GM21390 (cell line): ENCODE results near the gene PEX16.
"Not testable (repeated sequence)": the region's sequence is repeated elsewhere in the genome, so short reads cannot be mapped to it uniquely, and the experiment has no call there.

Experiments
- ATAC-seq: cut with Tn5 transposase; IDR thresholded peaks from one replicate; pipeline ENCODE4 v1.9.1; 2021; ENCODE audit not compliant: unreplicated experiment

PEX16 gene

GRCh38 chr11:45918962-45919675, 1.4 kb upstream of the PEX16 start:
- no peak for ATAC-seq

- peak; percentile 38 for ATAC-seq
Observed at GRCh38 chr11:45918331-45918941, 759 bp upstream of the PEX16 start.

- ATAC-seq, result no peak
Observed at GRCh38 chr11:45917286-45917622, 423 bp downstream of the PEX16 start.

GRCh38 chr11:45915446-45915845, 2.2 kb downstream of the PEX16 start:
- no peak for ATAC-seq

DNA sequence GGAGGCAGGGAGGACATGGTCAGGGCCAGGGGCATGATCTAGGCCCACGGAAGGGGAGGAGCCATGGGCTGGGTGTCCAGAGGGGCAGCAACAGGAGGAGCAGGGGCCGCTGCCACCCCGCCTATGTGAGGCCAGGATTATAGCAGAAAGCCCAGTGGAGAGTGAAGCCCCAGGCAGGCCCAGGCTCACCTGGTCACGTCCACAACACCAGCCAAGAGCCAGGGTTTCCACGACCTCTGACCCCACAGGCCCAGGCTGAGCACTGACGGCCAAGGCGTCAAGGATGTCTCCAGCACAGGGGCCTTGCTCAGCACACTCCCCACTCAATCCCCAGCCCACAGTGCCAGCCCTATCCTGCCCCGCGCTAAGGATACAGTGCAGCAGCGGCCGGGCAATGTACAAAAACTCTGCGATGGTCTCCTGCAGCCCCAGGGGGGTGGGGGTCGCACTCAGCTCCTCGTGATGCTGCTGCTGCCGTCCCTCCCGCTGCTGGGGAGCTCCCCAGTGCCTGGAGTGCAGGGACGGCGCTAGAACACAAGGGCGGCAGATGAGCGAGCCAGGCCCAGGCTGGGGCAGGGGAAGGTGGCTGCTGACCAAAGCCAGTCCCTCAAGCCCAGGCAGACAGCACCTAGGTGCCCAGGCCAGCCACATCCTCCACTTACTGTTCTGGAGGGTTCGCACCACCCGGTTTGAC, 3.6 kb downstream of the PEX16 start:
- no peak for ATAC-seq

DNA sequence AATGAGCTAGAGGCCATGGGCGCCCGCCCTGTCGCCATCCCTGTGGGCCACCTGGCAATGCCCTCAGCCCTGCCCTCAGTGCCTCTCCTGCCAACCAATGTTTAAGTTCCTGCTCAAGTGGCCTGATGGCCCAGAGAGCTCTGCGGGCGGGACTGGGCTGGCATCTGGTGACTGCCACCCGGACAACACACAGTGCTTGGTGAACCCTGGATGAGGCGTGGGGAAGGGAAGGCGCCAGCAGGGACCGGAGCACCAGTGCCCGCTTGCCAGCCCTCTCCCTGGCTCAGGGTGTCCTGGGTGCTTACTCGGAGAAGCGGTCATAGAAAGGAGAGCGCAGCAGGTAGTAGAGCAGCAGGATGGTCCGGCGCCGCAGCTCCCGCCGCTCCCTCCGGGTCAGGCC, 4.2 kb downstream of the PEX16 start:
- no peak for ATAC-seq

GRCh38 chr11:45910623-45911022, 7.1 kb downstream of the PEX16 start:
- ATAC-seq, result no peak

DNA sequence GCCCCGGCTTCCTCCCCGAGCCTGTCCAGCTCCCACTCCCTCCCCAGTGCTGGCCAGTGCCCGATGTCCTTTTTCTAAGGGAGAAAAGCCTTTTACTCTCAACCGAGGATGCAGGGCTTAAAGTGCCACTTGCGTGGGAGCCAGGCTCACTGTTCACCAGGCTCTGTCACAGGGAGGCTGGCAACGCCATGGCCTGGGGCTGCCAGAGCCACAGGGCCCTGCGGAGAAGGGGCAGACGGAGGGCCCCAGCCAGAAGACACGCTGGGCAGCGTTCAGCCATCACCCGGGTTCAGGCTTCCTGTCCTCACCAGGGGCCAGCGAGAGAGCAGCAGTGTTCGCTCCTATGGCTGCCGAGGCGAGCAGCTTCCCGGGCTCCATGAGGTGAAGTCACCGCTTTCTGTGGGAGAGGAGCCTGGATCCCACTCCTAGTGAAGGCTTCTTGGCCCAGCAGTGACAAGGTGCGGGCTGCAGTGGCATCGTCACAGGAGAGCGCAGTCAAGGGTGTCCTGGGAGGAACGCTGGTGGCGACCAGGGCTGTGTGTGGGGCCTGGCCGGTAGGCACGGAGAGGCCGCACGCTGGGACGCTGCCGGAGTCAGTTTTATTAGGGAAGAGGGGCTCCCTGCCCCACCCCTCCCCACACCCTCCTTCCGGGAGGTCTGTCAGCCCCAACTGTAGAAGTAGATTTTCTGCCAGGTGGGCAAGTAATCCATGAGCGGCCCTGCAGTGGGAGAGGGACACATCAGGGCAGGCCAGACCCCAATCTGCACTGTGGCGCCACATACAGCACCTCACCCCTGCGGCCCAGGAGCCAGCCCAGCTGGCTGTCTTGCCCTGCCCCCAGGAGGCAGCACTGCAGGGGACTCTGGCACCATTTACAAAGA, 7.8 kb downstream of the PEX16 start:
- ATAC-seq, result no peak

DNA sequence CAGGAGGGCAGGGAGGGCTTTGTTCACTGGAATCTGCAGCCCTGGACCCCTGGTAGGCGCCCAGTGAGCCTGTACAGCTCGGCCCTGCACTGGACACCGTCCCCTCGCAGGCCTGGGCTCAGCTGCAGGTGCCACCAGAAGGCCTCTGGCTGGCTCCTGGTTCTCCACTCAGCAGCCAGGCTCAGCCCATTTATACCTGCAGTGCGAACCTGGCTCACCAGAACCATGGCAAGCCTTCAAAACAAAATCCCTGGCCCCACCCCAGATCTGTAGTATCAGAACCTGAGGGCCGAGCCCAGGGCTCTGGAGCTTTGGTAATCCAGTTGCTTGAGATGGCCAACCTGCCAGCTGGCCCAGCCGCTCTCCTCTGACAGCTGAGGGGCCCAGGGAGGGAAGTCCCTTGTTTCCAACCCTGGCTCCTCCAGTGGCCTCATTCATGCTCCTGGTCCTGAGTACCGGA, 9.7 kb downstream of the PEX16 start:
- no peak for ATAC-seq

DNA sequence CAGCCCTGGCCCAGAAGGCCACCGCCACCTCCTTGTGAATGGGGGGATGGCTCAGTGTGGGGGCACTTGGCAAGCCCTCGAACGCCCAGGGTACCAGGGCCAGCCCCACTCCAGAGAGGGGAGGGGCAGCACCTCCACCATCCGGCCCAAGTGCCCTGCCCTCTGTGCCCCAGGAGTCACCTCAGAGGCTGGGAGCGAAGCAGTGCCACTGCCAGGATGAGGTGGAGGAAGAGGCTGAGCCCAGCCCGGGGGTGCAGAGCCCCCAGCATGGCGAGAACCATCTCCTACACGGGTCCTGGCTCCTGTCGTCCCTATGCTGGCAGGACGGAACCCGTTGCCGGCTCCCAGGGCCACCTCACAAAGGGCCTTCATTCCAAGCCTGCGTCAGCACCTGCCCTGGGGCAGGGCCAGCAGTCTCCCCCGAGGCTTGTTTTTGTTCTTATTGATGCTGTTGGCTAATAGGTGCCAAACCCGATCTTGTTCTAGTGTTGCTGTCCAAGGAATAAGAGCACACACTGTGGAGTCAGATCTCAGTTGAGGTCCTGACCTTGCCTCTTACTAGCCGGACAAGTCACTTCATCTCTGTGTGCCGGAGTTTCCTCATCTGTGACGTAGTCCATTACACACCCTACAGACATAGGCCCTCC, 10.6 kb downstream of the PEX16 start, which contains the start of gene FREY1:
Gene FREY1, minus strand, starts transcription at position 307 of the 647 bp plus-strand sequence. Its CDS starts 26 bp downstream, at position 281.
- ATAC-seq, result no peak

- ATAC-seq, result no peak
Observed at GRCh38 chr11:45906096-45906682, 11.5 kb downstream of the PEX16 start.

DNA sequence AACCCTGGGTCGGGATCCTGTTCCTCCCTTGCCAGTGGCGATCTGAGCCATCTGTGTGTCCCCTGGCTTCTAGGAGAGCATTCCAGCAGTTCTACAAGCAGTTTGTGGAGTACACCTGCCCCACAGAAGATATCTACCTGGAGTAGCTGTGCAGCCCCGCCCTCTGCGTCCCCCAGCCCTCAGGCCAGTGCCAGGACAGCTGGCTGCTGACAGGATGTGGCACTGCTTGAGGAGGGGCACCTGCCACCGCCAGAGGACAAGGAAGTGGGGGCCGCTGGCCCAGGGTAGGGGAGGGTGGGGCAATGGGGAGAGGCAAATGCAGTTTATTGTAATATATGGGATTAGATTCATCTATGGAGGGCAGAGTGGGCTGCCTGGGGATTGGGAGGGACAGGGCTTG, 12.1 kb downstream of the PEX16 start:
- not testable (repeated sequence) for ATAC-seq

GRCh38 chr11:45905095-45905494, 12.6 kb downstream of the PEX16 start:
- ATAC-seq, result no peak

- ATAC-seq, result no peak
Observed at GRCh38 chr11:45904309-45904915, 13.3 kb downstream of the PEX16 start.

GRCh38 chr11:45902452-45903380, 15.0 kb downstream of the PEX16 start:
- no peak for ATAC-seq

GRCh38 chr11:45901626-45902025, 16.1 kb downstream of the PEX16 start:
- ATAC-seq, result no peak

- no peak for ATAC-seq
Observed at GRCh38 chr11:45900916-45901617, 16.6 kb downstream of the PEX16 start.

- peak; percentile 18 for ATAC-seq
Observed at GRCh38 chr11:45900175-45900800, 17.4 kb downstream of the PEX16 start.
